Smooth muscle cell (in vitro differentiated cells): Measurements from ENCODE around the gene BSN. TPM values are rescaled to one million over a fixed set of nuclear protein-coding genes. Genes with fewer than 3 reads are reported as not detected.

Source experiments
- DNase-seq: peaks from one replicate; lab custom pipeline; 2025; ENCODE audit not compliant: unreplicated experiment; lab: John Stamatoyannopoulos, UW
- H2AFZ ChIP-seq: fragments of 200-600 bp; sonication (generic); 2 replicates; pipeline ENCODE4 v1.6.0; 2016; ENCODE audit warnings: antibody characterized with exemption, low read depth, mild to moderate bottlenecking
- H3F3A ChIP-seq: fragments of 200-600 bp; sonication (generic); 2 replicates; pipeline ENCODE4 v1.6.0; 2017; ENCODE audit warnings: antibody characterized with exemption, low read depth
- H3K27ac ChIP-seq: fragments of 200-600 bp; sonication (generic); 2 replicates; pipeline ENCODE4 v1.5.1; 2016; ENCODE audit warnings: low read depth, mild to moderate bottlenecking
- H3K27me3 ChIP-seq: fragments of 200-600 bp; sonication (generic); 2 replicates; pipeline ENCODE4 v1.6.1; 2016; ENCODE audit warnings: low read depth, mild to moderate bottlenecking
- H3K36me3 ChIP-seq: fragments of 200-600 bp; sonication (generic); 2 replicates; pipeline ENCODE4 v1.5.1; 2016; ENCODE audit warnings: low read depth
- H3K4me1 ChIP-seq: fragments of 200-600 bp; sonication (generic); 2 replicates; pipeline ENCODE4 v1.5.1; 2016; ENCODE audit warnings: low read depth
- H3K4me2 ChIP-seq: fragments of 200-600 bp; sonication (generic); 2 replicates; pipeline ENCODE4 v1.6.0; 2016; ENCODE audit warnings: mild to moderate bottlenecking
- H3K4me3 ChIP-seq: fragments of 200-600 bp; sonication (generic); 2 replicates; pipeline ENCODE4 v1.5.1; 2016; ENCODE audit warnings: mild to moderate bottlenecking
- H3K79me2 ChIP-seq: fragments of 200-600 bp; sonication (generic); 2 replicates; pipeline ENCODE4 v1.6.0; 2016; ENCODE audit warnings: low read depth, mild to moderate bottlenecking
- H3K9ac ChIP-seq: fragments of 200-600 bp; sonication (generic); 2 replicates; pipeline ENCODE4 v1.6.0; 2016; ENCODE audit warnings: low read depth
- H3K9me3 ChIP-seq: fragments of 200-600 bp; sonication (generic); replicated peaks from 2 replicates; pipeline ENCODE4 v1.5.1; 2016; ENCODE audit warnings: low read depth
- H4K20me1 ChIP-seq: fragments of 200-600 bp; sonication (generic); 2 replicates; pipeline ENCODE4 v1.6.0; 2016; ENCODE audit warnings: low read depth
- WGBS: methylation state at CpG from one replicate; pipeline ENCODE4 v1.1.7; 2016; ENCODE audit warnings: low lambda C conversion rate; 5-methylcytosine and 5-hydroxymethylcytosine counted together
- polyA plus RNA-seq: library from polyadenylated mRNA; unstranded; fragments of >200 nt; fragmentation: Nextera tagmentation; extraction: Ambion mirVana; gene quantifications from 2 replicates; pipeline ENCODE4 v1.2.1, GENCODE V29; 2016
- total RNA-seq: library from RNA; depleted of rRNA; stranded (reverse); fragments of >200 nt; gene quantifications from 2 replicates; pipeline ENCODE4 v1.2.3, GENCODE V29; 2014
- TF ChIP-seq, protein P1 (sequence below): fragments of 200-600 bp; sonication (generic); IDR thresholded peaks from 2 replicates; pipeline ENCODE4 v1.5.1; 2017; ENCODE audit warnings: borderline replicate concordance, mild to moderate bottlenecking, antibody characterized with exemption; ENCODE audit not compliant: insufficient read depth, poor library complexity, severe bottlenecking

BSN gene
- total and polyA plus RNA-seq, 2 experiments from 2014 or later: under 0.01 to 0.07 TPM

GRCh38 chr3:49554633-49555265 lies 472 bp downstream of the BSN start:
- no peak overlapping the region for H2AFZ ChIP-seq
- H3F3A ChIP-seq: peaks cover 3% of the 10 kb centered on the region
- H3K4me3 ChIP-seq: peak overlapping the region; percentile 54
- no peaks in the 10 kb centered on the region for H4K20me1 ChIP-seq
- H3K27ac ChIP-seq: no peak overlapping the region
- no peak overlapping the region for H3K9ac ChIP-seq
- peak; percentile 73 for DNase-seq
- H3K79me2 ChIP-seq: no peaks in the 10 kb centered on the region
- peaks cover 21% of the 10 kb centered on the region for H3K27me3 ChIP-seq
- WGBS: 4% methylated on average over 49 of the region's 66 CpGs
- TF ChIP-seq, protein P1, sequence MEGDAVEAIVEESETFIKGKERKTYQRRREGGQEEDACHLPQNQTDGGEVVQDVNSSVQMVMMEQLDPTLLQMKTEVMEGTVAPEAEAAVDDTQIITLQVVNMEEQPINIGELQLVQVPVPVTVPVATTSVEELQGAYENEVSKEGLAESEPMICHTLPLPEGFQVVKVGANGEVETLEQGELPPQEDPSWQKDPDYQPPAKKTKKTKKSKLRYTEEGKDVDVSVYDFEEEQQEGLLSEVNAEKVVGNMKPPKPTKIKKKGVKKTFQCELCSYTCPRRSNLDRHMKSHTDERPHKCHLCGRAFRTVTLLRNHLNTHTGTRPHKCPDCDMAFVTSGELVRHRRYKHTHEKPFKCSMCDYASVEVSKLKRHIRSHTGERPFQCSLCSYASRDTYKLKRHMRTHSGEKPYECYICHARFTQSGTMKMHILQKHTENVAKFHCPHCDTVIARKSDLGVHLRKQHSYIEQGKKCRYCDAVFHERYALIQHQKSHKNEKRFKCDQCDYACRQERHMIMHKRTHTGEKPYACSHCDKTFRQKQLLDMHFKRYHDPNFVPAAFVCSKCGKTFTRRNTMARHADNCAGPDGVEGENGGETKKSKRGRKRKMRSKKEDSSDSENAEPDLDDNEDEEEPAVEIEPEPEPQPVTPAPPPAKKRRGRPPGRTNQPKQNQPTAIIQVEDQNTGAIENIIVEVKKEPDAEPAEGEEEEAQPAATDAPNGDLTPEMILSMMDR: no peak
- peaks cover 3% of the 10 kb centered on the region for H3K4me1 ChIP-seq
- no peaks in the 10 kb centered on the region for H3K36me3 ChIP-seq
- peak overlapping the region; percentile 85 for H3K4me2 ChIP-seq
- no peaks in the 10 kb centered on the region for H3K9me3 ChIP-seq

- Histone ChIP-seq H2AFZ (no peak overlapping the region), H3K9ac (no peak overlapping the region), H3K9me3 (no peaks in the 10 kb centered on the region), H3K4me1 (peaks cover 3% of the 10 kb centered on the region), H3K4me2 (no peak overlapping the region), H3K27ac (no peak overlapping the region), H3K4me3 (no peak overlapping the region), H3K27me3 (peaks cover 21% of the 10 kb centered on the region), H3K36me3 (no peaks in the 10 kb centered on the region), H3F3A (peaks cover 3% of the 10 kb centered on the region), H3K79me2 (no peaks in the 10 kb centered on the region), H4K20me1 (no peaks in the 10 kb centered on the region)
- no peak for DNase-seq
- WGBS: 82% methylated on average over 3 of the region's 3 CpGs
- TF ChIP-seq, protein P1: no peak
Measured at GRCh38 chr3:49556500-49557275, 2.4 kb downstream of the BSN start.

DNA sequence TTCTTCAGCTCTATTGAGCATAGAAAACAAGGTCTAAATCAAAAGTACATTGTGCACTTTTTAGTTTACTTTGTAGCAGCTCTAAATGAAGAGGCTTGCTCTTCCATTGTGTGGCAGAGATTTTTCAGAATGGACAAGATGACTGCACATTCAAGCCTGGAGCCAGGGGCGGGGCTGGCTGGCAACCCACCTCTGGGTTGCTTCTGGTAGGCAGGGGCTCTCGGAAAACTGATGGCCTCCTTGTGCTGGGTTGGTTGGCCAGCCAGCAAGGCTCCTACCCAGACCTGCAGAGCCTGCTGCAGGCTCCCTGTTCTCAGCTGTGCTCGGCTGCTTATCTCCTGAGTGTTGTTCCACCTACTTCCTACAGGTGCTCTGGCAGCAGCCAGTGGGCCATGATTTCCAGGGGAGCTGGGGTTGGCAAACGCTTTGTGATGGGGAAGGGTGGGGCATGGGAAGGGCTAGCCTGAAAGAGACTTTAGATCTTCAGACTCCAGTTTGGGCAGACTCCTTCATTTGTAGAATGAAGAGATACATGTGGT lies 8.8 kb downstream of the BSN start:
- H3K4me1 ChIP-seq: no peaks in the 10 kb centered on the region
- no peak overlapping the region for H3K4me2 ChIP-seq
- DNase-seq: no peak
- no peaks in the 10 kb centered on the region for H4K20me1 ChIP-seq
- TF ChIP-seq, protein P1: no peak
- H3K9ac ChIP-seq: no peak overlapping the region
- WGBS: 76% methylated on average over 4 of the region's 4 CpGs
- no peaks in the 10 kb centered on the region for H3K27me3 ChIP-seq
- H3K79me2 ChIP-seq: no peaks in the 10 kb centered on the region
- H2AFZ ChIP-seq: no peak overlapping the region
- no peaks in the 10 kb centered on the region for H3K36me3 ChIP-seq
- no peak overlapping the region for H3K4me3 ChIP-seq
- no peaks in the 10 kb centered on the region for H3K9me3 ChIP-seq
- H3K27ac ChIP-seq: no peak overlapping the region
- H3F3A ChIP-seq: no peaks in the 10 kb centered on the region
